Keratinocyte (primary cell): ENCODE results near the gene ANTXR2. TPM values are rescaled to one million over a fixed set of nuclear protein-coding genes. Genes with fewer than 3 reads are reported as not detected.

Source experiments
- DNase-seq: peaks from one replicate; pipeline ENCODE4 v3.0.0-alpha.2; 2011; ENCODE audit warnings: low read depth, missing footprints, low spot score
- FAIRE-seq: peaks from 2 replicates; lab custom pipeline; 2011; peaks lifted over from hg19 to GRCh38; lab: Jason Lieb, UNC
- H2AFZ ChIP-seq: 2 replicates; pipeline ENCODE4 v1.6.0; 2012; ENCODE audit warnings: low read length, control low read depth, inconsistent platforms; ENCODE audit not compliant: control insufficient read depth
- H3K27ac ChIP-seq: 2 replicates; pipeline ENCODE4 v1.5.1; 2011; ENCODE audit warnings: low read length; ENCODE audit not compliant: control insufficient read depth, insufficient read depth
- H3K27me3 ChIP-seq: 3 replicates; pipeline ENCODE4 v1.6.0; 2011; ENCODE audit warnings: low read length; ENCODE audit not compliant: control insufficient read depth, insufficient read depth; ENCODE audit errors: extremely low read depth
- H3K36me3 ChIP-seq, 2 experiments: 2 replicates in 1 of 2; 3 replicates in 1 of 2; pipeline ENCODE4 v1.5.1; 2011; ENCODE audit warnings: low read length in 2 of 2, mild to moderate bottlenecking in 1 of 2; ENCODE audit not compliant: control insufficient read depth in 2 of 2, insufficient read depth in 2 of 2; ENCODE audit errors: extremely low read depth in 1 of 2
- H3K4me1 ChIP-seq: 3 replicates; pipeline ENCODE4 v1.5.1; 2011; ENCODE audit warnings: low read length; ENCODE audit not compliant: control insufficient read depth, insufficient read depth; ENCODE audit errors: extremely low read depth
- H3K4me2 ChIP-seq: 3 replicates; pipeline ENCODE4 v1.6.0; 2011; ENCODE audit warnings: low read depth, low read length; ENCODE audit not compliant: control insufficient read depth, insufficient read depth; ENCODE audit errors: extremely low read depth
- H3K4me3 ChIP-seq, 3 experiments: fragments of 200-600 bp in 1 of 3; sonication (generic) in 1 of 3; 2 replicates in 2 of 3; 3 replicates in 1 of 3; pipeline ENCODE4 v1.5.1; 2011 to 2016; ENCODE audit warnings: low read length in 3 of 3, mild to moderate bottlenecking in 3 of 3, control low read depth in 2 of 3, inconsistent platforms in 1 of 3, low read depth in 1 of 3, mixed read lengths in 1 of 3, mixed run types in 1 of 3, moderate library complexity in 1 of 3; ENCODE audit not compliant: control insufficient read depth in 2 of 3, insufficient read depth in 2 of 3; ENCODE audit errors: extremely low read depth in 1 of 3
- H3K79me2 ChIP-seq: 2 replicates; pipeline ENCODE4 v1.6.0; 2012; ENCODE audit warnings: low read length; ENCODE audit not compliant: control insufficient read depth, insufficient read depth
- H3K9ac ChIP-seq: 3 replicates; pipeline ENCODE4 v1.6.0; 2011; ENCODE audit warnings: low read length; ENCODE audit not compliant: control insufficient read depth, insufficient read depth; ENCODE audit errors: extremely low read depth
- H3K9me1 ChIP-seq: 3 replicates; pipeline ENCODE4 v1.6.0; 2011; ENCODE audit warnings: low read length; ENCODE audit not compliant: control insufficient read depth, insufficient read depth; ENCODE audit errors: extremely low read depth
- H3K9me3 ChIP-seq: 2 replicates; pipeline ENCODE4 v1.5.1; 2012; ENCODE audit warnings: low read depth, low read length; ENCODE audit not compliant: control insufficient read depth
- H4K20me1 ChIP-seq: 3 replicates; pipeline ENCODE4 v1.6.0; 2011; ENCODE audit warnings: low read length; ENCODE audit not compliant: control insufficient read depth, insufficient read depth; ENCODE audit errors: extremely low read depth
- EZH2 ChIP-seq: IDR thresholded peaks from one replicate; pipeline ENCODE4 v1.6.1; 2012; ENCODE audit warnings: inconsistent platforms, mild to moderate bottlenecking, low read length, moderate library complexity
- dilution Hi-C: fragments of 300-500 bp; cut with MboI; formaldehyde crosslinking; loops from one replicate; pipeline ENCODE4 v1.7.0; 2020; ENCODE audit warnings: low sequenced_read_pairs; ENCODE audit not compliant: extremely low pct_ligation_motif_present
- polyA plus RNA-seq, 5 experiments: library from polyadenylated mRNA; depleted of rRNA in 3 of 5; stranded (reverse) in 3 of 5; stranded (forward) in 1 of 5; unstranded in 1 of 5; fragments of >200 nt; gene quantifications; 1 replicate in 1 of 5; 2 replicates in 3 of 5; 3 replicates in 1 of 5; pipeline versions ENCODE4 v1.2.1 to v1.2.3, GENCODE V29; 2011 to 2012; ENCODE audit warnings: missing spikeins in 2 of 5, low read depth in 1 of 5, low replicate concordance in 1 of 5
- TF ChIP-seq, protein P1 (sequence below), 3 experiments: IDR thresholded peaks in 1 of 3; conservative IDR thresholded peaks in 1 of 3; optimal IDR thresholded peaks in 1 of 3; 2 replicates in 2 of 3; 3 replicates in 1 of 3; pipeline versions ENCODE3 to v1.5.1; 2011; ENCODE audit warnings: low read length in 3 of 3, mild to moderate bottlenecking in 3 of 3, moderate library complexity in 2 of 3, control low read depth in 1 of 3, inconsistent platforms in 1 of 3; ENCODE audit not compliant: insufficient read depth in 2 of 3; ENCODE audit errors: extremely low read depth in 1 of 3

The ANTXR2 gene
- polyA plus RNA-seq, 1 donor (not counting 4 experiments of a cell fraction or from before 2014, with no cell fraction given) = 89.1 TPM

GRCh38 chr4:79904331-79904730 lies 168.7 kb downstream of the ANTXR2 start:
- dilution Hi-C loops = no loop called here
- no peaks in the 10 kb centered on the region for H3K27me3 ChIP-seq

DNA sequence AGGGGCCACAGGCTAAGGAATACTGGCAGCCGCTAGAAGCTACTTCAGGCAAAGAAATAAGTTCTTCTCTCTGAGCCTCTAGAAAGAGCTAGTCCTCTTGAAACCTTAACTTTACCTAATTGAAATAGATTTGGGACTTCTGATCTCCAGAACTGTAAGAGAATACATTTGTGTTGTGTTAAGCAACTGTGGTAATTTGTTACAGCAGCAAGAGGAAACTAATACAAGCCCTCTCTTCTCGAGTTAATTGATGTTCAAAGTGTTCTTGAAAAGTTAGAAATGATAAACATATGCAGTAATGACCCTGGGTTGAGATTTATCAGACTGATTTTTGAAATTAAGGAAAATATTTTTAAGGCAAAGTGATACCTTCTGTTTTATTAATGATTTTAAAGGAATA lies 172.8 kb downstream of the ANTXR2 start:
- dilution Hi-C loops = no loop called here
- H3K27ac ChIP-seq = no peak overlapping the region
- TF ChIP-seq EZH2 = no peak
- TF ChIP-seq, protein P1, sequence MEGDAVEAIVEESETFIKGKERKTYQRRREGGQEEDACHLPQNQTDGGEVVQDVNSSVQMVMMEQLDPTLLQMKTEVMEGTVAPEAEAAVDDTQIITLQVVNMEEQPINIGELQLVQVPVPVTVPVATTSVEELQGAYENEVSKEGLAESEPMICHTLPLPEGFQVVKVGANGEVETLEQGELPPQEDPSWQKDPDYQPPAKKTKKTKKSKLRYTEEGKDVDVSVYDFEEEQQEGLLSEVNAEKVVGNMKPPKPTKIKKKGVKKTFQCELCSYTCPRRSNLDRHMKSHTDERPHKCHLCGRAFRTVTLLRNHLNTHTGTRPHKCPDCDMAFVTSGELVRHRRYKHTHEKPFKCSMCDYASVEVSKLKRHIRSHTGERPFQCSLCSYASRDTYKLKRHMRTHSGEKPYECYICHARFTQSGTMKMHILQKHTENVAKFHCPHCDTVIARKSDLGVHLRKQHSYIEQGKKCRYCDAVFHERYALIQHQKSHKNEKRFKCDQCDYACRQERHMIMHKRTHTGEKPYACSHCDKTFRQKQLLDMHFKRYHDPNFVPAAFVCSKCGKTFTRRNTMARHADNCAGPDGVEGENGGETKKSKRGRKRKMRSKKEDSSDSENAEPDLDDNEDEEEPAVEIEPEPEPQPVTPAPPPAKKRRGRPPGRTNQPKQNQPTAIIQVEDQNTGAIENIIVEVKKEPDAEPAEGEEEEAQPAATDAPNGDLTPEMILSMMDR (optimal IDR thresholded peaks at IDR 0.05 in 1 of 3, IDR thresholded peaks at IDR 0.05 in 1 of 3, conservative IDR thresholded peaks at IDR 0.05 in 1 of 3; ENCODE audit: extremely low read depth in 1 of 3, insufficient read depth in 2 of 3, low read length in 3 of 3) = no peak
- no peak overlapping the region for H3K4me2 ChIP-seq
- no peak overlapping the region for H3K4me3 ChIP-seq
- H3K9me3 ChIP-seq = no peaks in the 10 kb centered on the region
- DNase-seq (no peak), FAIRE-seq (no peak)
- H4K20me1 ChIP-seq = no peaks in the 10 kb centered on the region
- H3K79me2 ChIP-seq = no peaks in the 10 kb centered on the region
- no peaks in the 10 kb centered on the region for H3K4me1 ChIP-seq
- H2AFZ ChIP-seq = no peak overlapping the region
- no peaks in the 10 kb centered on the region for H3K27me3 ChIP-seq
- no peak overlapping the region for H3K9ac ChIP-seq
- peaks cover under 1% of the 10 kb centered on the region in 2 experiments for H3K36me3 ChIP-seq
- H3K9me1 ChIP-seq = no peaks in the 10 kb centered on the region

More at GRCh38 chr4:79904331-79904730, 168.7 kb downstream of the ANTXR2 start:
- no peaks in the 10 kb centered on the region for H4K20me1 ChIP-seq
- H3K36me3 ChIP-seq = peaks cover 14 to 23% of the 10 kb centered on the region in 2 experiments
- H3K79me2 ChIP-seq = no peaks in the 10 kb centered on the region
- no peaks in the 10 kb centered on the region for H3K9me3 ChIP-seq
- no peak overlapping the region for H3K4me2 ChIP-seq
- H3K9me1 ChIP-seq = no peaks in the 10 kb centered on the region
- FAIRE-seq (no peak), DNase-seq (no peak)
- H3K4me3 ChIP-seq = no peak overlapping the region
- H2AFZ ChIP-seq = no peak overlapping the region
- TF ChIP-seq, protein P1 (optimal IDR thresholded peaks at IDR 0.05 in 1 of 3, IDR thresholded peaks at IDR 0.05 in 1 of 3, conservative IDR thresholded peaks at IDR 0.05 in 1 of 3; ENCODE audit: extremely low read depth in 1 of 3, insufficient read depth in 2 of 3, low read length in 3 of 3) = no peak
- no peak for TF ChIP-seq EZH2
- H3K4me1 ChIP-seq = no peaks in the 10 kb centered on the region
- no peak overlapping the region for H3K27ac ChIP-seq
- H3K9ac ChIP-seq = no peak overlapping the region
